22Rv1 (cell line): ENCODE data around the gene FAM83F.

ENCODE experiments used
- H3K27ac ChIP-seq: fragments of 450-650 bp; 2 replicates; pipeline ENCODE4 v1.5.1; 2017
- CTCF ChIP-seq: fragments of 450-650 bp; IDR thresholded peaks from 2 replicates; pipeline ENCODE4 v1.5.1; 2017; ENCODE audit warnings: mild to moderate bottlenecking
- ZFX ChIP-seq: fragments of 450-650 bp; IDR thresholded peaks from 2 replicates; pipeline ENCODE4 v1.6.1; 2017; ENCODE audit warnings: antibody characterized with exemption, borderline replicate concordance

FAM83F gene

DNA sequence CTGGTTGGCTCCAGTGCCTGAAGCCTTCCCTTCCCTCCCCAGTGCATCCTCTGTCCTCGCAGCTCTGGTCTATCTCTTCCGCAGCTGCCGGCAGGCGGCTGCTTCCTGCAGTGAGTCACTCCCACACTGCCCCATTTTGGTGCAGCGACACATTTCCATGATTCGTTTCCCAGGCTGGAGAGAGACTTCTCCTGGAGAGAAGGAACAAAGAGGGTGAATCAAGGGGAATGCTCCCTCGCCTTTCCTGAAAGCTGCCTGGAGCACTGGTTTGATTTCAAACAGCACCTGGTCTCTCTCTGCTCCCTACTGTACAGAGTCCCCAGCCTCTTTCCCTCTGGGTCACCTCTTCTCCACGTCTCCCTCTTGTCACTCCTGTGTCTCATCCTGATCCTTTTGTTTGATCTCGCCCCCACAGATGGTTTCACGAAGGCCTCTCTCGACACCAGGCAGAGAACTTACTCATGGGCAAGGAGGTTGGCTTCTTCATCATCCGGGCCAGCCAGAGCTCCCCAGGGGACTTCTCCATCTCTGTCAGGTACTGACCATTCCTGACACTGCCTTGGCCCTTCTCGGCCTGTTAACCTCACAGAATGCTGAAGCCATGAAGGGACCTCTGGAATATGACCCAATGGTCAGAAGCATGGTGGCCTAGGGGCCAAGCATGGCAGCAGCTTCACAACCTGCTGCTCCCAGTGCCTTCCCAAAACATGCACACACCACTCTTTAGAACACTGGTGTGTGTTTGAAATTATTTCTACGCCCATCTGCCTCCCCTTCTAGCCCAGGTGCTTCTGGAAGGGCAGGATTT lies 34.9 kb upstream of the FAM83F start, which contains the start of gene TMA7B:
Gene TMA7B (plus strand): TSS at position 758 of the 808 bp plus-strand sequence. CDS start 3,978 bp downstream, outside the sequence.
- H3K27ac ChIP-seq, result no peak within 1 kb of the TSS
- TF ChIP-seq CTCF, result no peak
- TF ChIP-seq ZFX, result no peak

GRCh38 chr22:39960791-39961746 lies 33.7 kb upstream of the FAM83F start:
- no peak overlapping the region for H3K27ac ChIP-seq
- TF ChIP-seq ZFX, result no peak
- no peak for TF ChIP-seq CTCF

GRCh38 chr22:39962071-39962470 lies 32.7 kb upstream of the FAM83F start:
- H3K27ac ChIP-seq, result no peak overlapping the region
- no peak for TF ChIP-seq ZFX
- TF ChIP-seq CTCF, result no peak

GRCh38 chr22:39965748-39966147 lies 29.0 kb upstream of the FAM83F start:
- TF ChIP-seq CTCF (no peak), ZFX (no peak)
- no peak overlapping the region for H3K27ac ChIP-seq

GRCh38 chr22:39966470-39966869 lies 28.3 kb upstream of the FAM83F start:
- no peak for TF ChIP-seq ZFX
- no peak for TF ChIP-seq CTCF
- H3K27ac ChIP-seq, result no peak overlapping the region

GRCh38 chr22:39967103-39967829 lies 27.5 kb upstream of the FAM83F start:
- no peak overlapping the region for H3K27ac ChIP-seq
- TF ChIP-seq CTCF (no peak), ZFX (no peak)
